Esophagus squamous epithelium (tissue), 4 donors: ENCODE results near the gene KCTD13.

Source experiments
- CTCF ChIP-seq, 6 experiments: fragments of 450-650 bp in 4 of 6; fragments of 200-600 bp in 2 of 6; sonication (generic) in 2 of 6; IDR thresholded peaks; one replicate each; pipeline ENCODE4 v1.5.1; 2016 to 2019; ENCODE audit warnings: antibody characterized with exemption in 6 of 6, mild to moderate bottlenecking in 4 of 6, moderate library complexity in 4 of 6
- POLR2A ChIP-seq, 4 donors: fragments of 450-650 bp; IDR thresholded peaks; one replicate each; pipeline ENCODE4 v1.6.1; 2017; ENCODE audit warnings: antibody characterized with exemption in 4 of 4, mild to moderate bottlenecking in 4 of 4, moderate library complexity in 3 of 4

- TF ChIP-seq POLR2A (IDR thresholded peaks at IDR 0.05), result no peak
- no peak for TF ChIP-seq CTCF (IDR thresholded peaks at IDR 0.05)
Measured at GRCh38 chr16:29910819-29911675, 15.0 kb downstream of the KCTD13 start.
